HepG2 (cell line): ENCODE results near the gene NPR3. TPM values are rescaled to one million over a fixed set of nuclear protein-coding genes. Genes with fewer than 3 reads are reported as not detected.

Experiments used
- ATAC-seq: fragments of 200-7000 bp; cut with Tn5 transposase; 3 replicates; pipeline ENCODE4 v1.9.1; 2020; ENCODE audit warnings: mild to moderate bottlenecking, moderate library complexity
- BruUV-seq: library from RNA; stranded (reverse); fragments of 400-500 nt; replicated peaks from 2 replicates; lab custom pipeline; 2021; lab: Mats Ljungman, UMichigan
- CTCF ChIA-PET: fragments of 300-600 bp; formaldehyde crosslinking; extraction: SDS; loops from one replicate; lab custom pipeline; 2021; ENCODE audit warnings: low total read pairs, inconsistent platforms, low intra/inter-chr PET ratio; lab: Yijun Ruan, JAX
- POLR2A ChIA-PET: fragments of 350-600 bp; sonication (Branson Sonifier 250); formaldehyde crosslinking; loops from one replicate; lab custom pipeline; 2020; ENCODE audit warnings: antibody characterized with exemption, inconsistent platforms; lab: Yijun Ruan, JAX
- DNase-seq: peaks from one replicate; pipeline ENCODE4 v3.0.0-alpha.2; 2015; ENCODE audit warnings: low spot score
- FAIRE-seq: peaks from 3 replicates; lab custom pipeline; 2011; peaks lifted over from hg19 to GRCh38; lab: Jason Lieb, UNC
- H2AFZ ChIP-seq: one replicate; pipeline ENCODE4 v1.6.1; 2011; ENCODE audit warnings: low read length, inconsistent platforms
- H3K27ac ChIP-seq: fragments of 300-600 bp; 3 replicates; pipeline ENCODE4 v1.8.0; 2011; ENCODE audit warnings: mixed run types, mild to moderate bottlenecking, mixed read lengths, low read length, inconsistent platforms; ENCODE audit not compliant: insufficient read depth; ENCODE audit errors: extremely low read length
- H3K27me3 ChIP-seq, 2 experiments: fragments of 200-600 bp in 1 of 2; 2 replicates in 1 of 2; 3 replicates in 1 of 2; pipeline versions ENCODE4 v1.6.0 to v1.8.0; 2011; ENCODE audit warnings: low read length in 2 of 2, mild to moderate bottlenecking in 2 of 2, moderate library complexity in 2 of 2, inconsistent platforms in 1 of 2; ENCODE audit not compliant: insufficient read depth in 2 of 2, control insufficient read depth in 1 of 2
- H3K36me3 ChIP-seq, 2 experiments: fragments of 200-600 bp in 1 of 2; replicated peaks in 1 of 2; 2 replicates in 1 of 2; 3 replicates in 1 of 2; pipeline versions ENCODE4 v1.5.1 to v1.8.0; 2011; ENCODE audit warnings: low read length in 2 of 2, inconsistent platforms in 1 of 2; ENCODE audit not compliant: insufficient read depth in 2 of 2, control insufficient read depth in 1 of 2
- H3K4me1 ChIP-seq: 2 replicates; pipeline ENCODE4 v1.5.1; 2012; ENCODE audit warnings: low read length, inconsistent platforms; ENCODE audit not compliant: insufficient read depth
- H3K4me2 ChIP-seq: 2 replicates; pipeline ENCODE4 v1.6.0; 2011; ENCODE audit warnings: low read depth, low read length, inconsistent platforms
- H3K4me3 ChIP-seq, 3 experiments: fragments of 200-600 bp in 1 of 3; sonication (generic), shearing (Covaris generic) in 1 of 3; replicated peaks in 1 of 3; 2 replicates each; pipeline ENCODE4 v1.5.1; 2011 to 2016; ENCODE audit warnings: low read length in 3 of 3, inconsistent platforms in 2 of 3, low read depth in 2 of 3, mild to moderate bottlenecking in 2 of 3, control low read depth in 1 of 3, mixed read lengths in 1 of 3; ENCODE audit not compliant: insufficient read depth in 1 of 3
- H3K79me2 ChIP-seq: one replicate; pipeline ENCODE4 v1.6.1; 2011; ENCODE audit warnings: low read length, inconsistent platforms; ENCODE audit not compliant: insufficient read depth
- H3K9ac ChIP-seq: 2 replicates; pipeline ENCODE4 v1.6.0; 2011; ENCODE audit warnings: mild to moderate bottlenecking, low read depth, low read length, inconsistent platforms; ENCODE audit not compliant: insufficient read depth
- H3K9me3 ChIP-seq: 2 replicates; pipeline ENCODE4 v1.5.1; 2012; ENCODE audit warnings: mild to moderate bottlenecking, low read length
- H4K20me1 ChIP-seq: 2 replicates; pipeline ENCODE4 v1.6.0; 2011; ENCODE audit warnings: inconsistent platforms, mild to moderate bottlenecking, low read length, moderate library complexity; ENCODE audit not compliant: insufficient read depth
- ADNP ChIP-seq: sonication (generic); formaldehyde crosslinking; IDR thresholded peaks from 2 replicates; pipeline ENCODE4 v1.4.0; 2020; ENCODE audit warnings: missing genetic modification reagents
- HOXA5 ChIP-seq: sonication (generic); formaldehyde crosslinking; IDR thresholded peaks from 2 replicates; pipeline ENCODE4 v1.4.0; 2020; ENCODE audit warnings: missing genetic modification reagents
- MAFK ChIP-seq, 2 experiments: IDR thresholded peaks in 1 of 2; conservative IDR thresholded peaks in 1 of 2; 2 replicates each; pipeline ENCODE4 v1.6.1; 2011; ENCODE audit warnings: improper control_type of control experiment in 2 of 2, low read length in 2 of 2
- POLR2AphosphoS5 ChIP-seq: IDR thresholded peaks from 2 replicates; pipeline ENCODE4 v1.6.1; 2012; ENCODE audit warnings: low read depth, low read length
- TEF ChIP-seq: sonication (generic); formaldehyde crosslinking; IDR thresholded peaks from 2 replicates; pipeline ENCODE4 v1.5.0; 2020; ENCODE audit warnings: missing genetic modification reagents
- THAP11 ChIP-seq: IDR thresholded peaks from 2 replicates; pipeline ENCODE4 v1.6.1; 2016; ENCODE audit warnings: missing biosample characterization, missing genetic modification reagents
- TRAFD1 ChIP-seq: sonication (generic); formaldehyde crosslinking; IDR thresholded peaks from 2 replicates; pipeline ENCODE4 v1.5.1; 2020; ENCODE audit warnings: missing genetic modification reagents, mild to moderate bottlenecking, borderline replicate concordance
- ZFP62 ChIP-seq: sonication (generic); formaldehyde crosslinking; IDR thresholded peaks from 2 replicates; pipeline ENCODE4 v1.4.0; 2020; ENCODE audit warnings: missing genetic modification reagents
- ZNF224 ChIP-seq: sonication (generic); formaldehyde crosslinking; IDR thresholded peaks from 2 replicates; pipeline ENCODE4 v1.5.0; 2020; ENCODE audit warnings: mild to moderate bottlenecking, missing genetic modification reagents
- ZNF460 ChIP-seq: sonication (generic); formaldehyde crosslinking; IDR thresholded peaks from 2 replicates; pipeline ENCODE4 v1.5.1; 2020; ENCODE audit warnings: missing genetic modification reagents, mild to moderate bottlenecking, borderline replicate concordance
- ZNF672 ChIP-seq: sonication (generic); formaldehyde crosslinking; IDR thresholded peaks from 2 replicates; pipeline ENCODE4 v1.8.1; 2022; ENCODE audit warnings: missing genetic modification reagents
- ZNF709 ChIP-seq: sonication (generic); formaldehyde crosslinking; IDR thresholded peaks from 2 replicates; pipeline ENCODE4 v1.5.0; 2020; ENCODE audit warnings: mild to moderate bottlenecking, missing genetic modification reagents
- WGBS: methylation state at CpG from one replicate; pipeline ENCODE4 v1.1.6; 2017; ENCODE audit warnings: low lambda C conversion rate; 5-methylcytosine and 5-hydroxymethylcytosine counted together
- in situ Hi-C: cut with HindIII; loops from 2 replicates; pipeline ENCODE4 v1.10.0; 2017; ENCODE audit warnings: low pct_unique_long_range_greater_than_20kb; ENCODE audit not compliant: extremely low pct_ligation_motif_present
- intact Hi-C: fragments of 100-400 bp; cut with micrococcal nuclease; formaldehyde crosslinking; loops from one replicate; pipeline ENCODE4 v1.10.0; 2022; ENCODE audit not compliant: unreplicated experiment
- polyA plus RNA-seq, 8 experiments: library from polyadenylated mRNA; depleted of rRNA in 3 of 8; stranded (reverse) in 7 of 8; unstranded in 1 of 8; fragments of >200 nt; fragmentation: Illumina TruSeq in 4 of 8; extraction: Trizol in 4 of 8; gene quantifications; 2 replicates each; pipeline versions ENCODE4 v1.2.1 to v1.2.3, GENCODE V29; 2011 to 2016; ENCODE audit warnings: low read depth in 4 of 8, missing spikeins in 1 of 8, mixed read lengths in 1 of 8; ENCODE audit not compliant: insufficient read depth in 1 of 8
- total RNA-seq, 5 experiments: library from RNA; depleted of rRNA; stranded (reverse); fragments of >200 nt; fragmentation: Illumina TruSeq; extraction: Trizol; gene quantifications; 2 replicates each; pipeline ENCODE4 v1.2.3, GENCODE V29; 2016; ENCODE audit warnings: low read depth in 1 of 5
- TF ChIP-seq, protein P1 (sequence below): sonication (generic); formaldehyde crosslinking; IDR thresholded peaks from 2 replicates; pipeline ENCODE4 v1.5.0; 2020; ENCODE audit warnings: missing genetic modification reagents
- TF ChIP-seq, protein P2 (sequence below): sonication (generic); formaldehyde crosslinking; conservative IDR thresholded peaks from 2 replicates; pipeline ENCODE4 v1.8.0; 2022; ENCODE audit warnings: low read depth, missing genetic modification reagents

The NPR3 gene
- total and polyA plus RNA-seq, 2 of the 13 experiments (the other 11 are each of a cell fraction or from before 2014, with no cell fraction given), result 0.01 TPM; not detected in 1

GRCh38 chr5:32679218-32679617 is 31.9 kb upstream of the NPR3 start:
- intact Hi-C loops (no loop called here), in situ Hi-C loops (no loop called here)
- DNase-seq, result no peak
- H3K27ac ChIP-seq, result no peak overlapping the region
- no peak for ATAC-seq
- FAIRE-seq, result no peak
- POLR2A ChIA-PET, result no interaction called here
- CTCF ChIA-PET, result no interaction called here
- H3K27me3 ChIP-seq, result no peaks in the 10 kb centered on the region; a peak in 1 of 5 replicates
- no peak overlapping the region for H3K4me3 ChIP-seq
- no peak overlapping the region for H3K4me2 ChIP-seq
- 9% methylated on average over 1 of the region's 1 CpG for WGBS
- TF ChIP-seq TEF (no peak), ZNF460 (CRISPR knock-in tag) (no peak), ZNF672 (CRISPR knock-in tag) (no peak), MAFK (conservative IDR thresholded peaks at IDR 0.05 in 1 of 2, IDR thresholded peaks at IDR 0.05 in 1 of 2; ENCODE audit: low read length in 2 of 2) (no peak), ADNP (CRISPR knock-in tag) (no peak), TRAFD1 (no peak), THAP11 (CRISPR knock-in tag) (no peak), ZNF709 (no peak), POLR2AphosphoS5 (no peak), ZFP62 (CRISPR knock-in tag) (no peak), ZNF224 (CRISPR knock-in tag) (no peak), HOXA5 (no peak)
- TF ChIP-seq, protein P1, sequence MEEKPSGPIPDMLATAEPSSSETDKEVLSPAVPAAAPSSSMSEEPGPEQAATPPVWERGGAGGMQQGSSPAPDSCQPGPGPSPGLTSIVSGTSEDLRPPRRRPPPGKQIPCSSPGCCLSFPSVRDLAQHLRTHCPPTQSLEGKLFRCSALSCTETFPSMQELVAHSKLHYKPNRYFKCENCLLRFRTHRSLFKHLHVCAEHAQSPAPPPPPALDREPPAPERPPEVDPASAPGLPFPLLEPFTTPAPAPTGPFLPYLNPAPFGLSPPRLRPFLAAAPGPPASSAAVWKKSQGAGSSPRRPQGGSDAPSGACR (CRISPR knock-in tag), result no peak
- TF ChIP-seq, protein P2, sequence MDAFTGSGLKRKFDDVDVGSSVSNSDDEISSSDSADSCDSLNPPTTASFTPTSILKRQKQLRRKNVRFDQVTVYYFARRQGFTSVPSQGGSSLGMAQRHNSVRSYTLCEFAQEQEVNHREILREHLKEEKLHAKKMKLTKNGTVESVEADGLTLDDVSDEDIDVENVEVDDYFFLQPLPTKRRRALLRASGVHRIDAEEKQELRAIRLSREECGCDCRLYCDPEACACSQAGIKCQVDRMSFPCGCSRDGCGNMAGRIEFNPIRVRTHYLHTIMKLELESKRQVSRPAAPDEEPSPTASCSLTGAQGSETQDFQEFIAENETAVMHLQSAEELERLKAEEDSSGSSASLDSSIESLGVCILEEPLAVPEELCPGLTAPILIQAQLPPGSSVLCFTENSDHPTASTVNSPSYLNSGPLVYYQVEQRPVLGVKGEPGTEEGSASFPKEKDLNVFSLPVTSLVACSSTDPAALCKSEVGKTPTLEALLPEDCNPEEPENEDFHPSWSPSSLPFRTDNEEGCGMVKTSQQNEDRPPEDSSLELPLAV, result no peak
- TF ChIP-seq, all 625 proteins: peak for 0
- H3K9ac ChIP-seq, result no peak overlapping the region
- no peaks in the 10 kb centered on the region for H4K20me1 ChIP-seq
- no peaks in the 10 kb centered on the region for H3K79me2 ChIP-seq
- H2AFZ ChIP-seq, result no peak overlapping the region
- peaks cover 4% of the 10 kb centered on the region; the same call in 1 of the 2 replicates for H3K9me3 ChIP-seq
- no TSS peak for BruUV-seq
- no peaks in the 10 kb centered on the region for H3K36me3 ChIP-seq
- no peaks in the 10 kb centered on the region for H3K4me1 ChIP-seq
